NCI-H2081 (cell line): ENCODE measurements around the gene TP53I13.

ENCODE experiments used
- DNase-seq, 2 experiments: peaks; one replicate each; lab custom pipeline; 2025; lab: John Stamatoyannopoulos, UW

Gene TP53I13

GRCh38 chr17:29567554-29568330, 759 bp upstream of the TP53I13 start:
- DNase-seq, result peak in 1 of 2 experiments; percentile 22

GRCh38 chr17:29569245-29569950, 897 bp downstream of the TP53I13 start:
- DNase-seq, result no peak

- no peak for DNase-seq
These were observed 2.0 kb downstream of the TP53I13 start for GRCh38 chr17:29570521-29570920.

- DNase-seq, result no peak
These were observed 3.0 kb downstream of the TP53I13 start for GRCh38 chr17:29571486-29571882.

GRCh38 chr17:29571883-29572681, 3.6 kb downstream of the TP53I13 start:
- DNase-seq, result no peak

- DNase-seq, result no peak
These were observed 4.4 kb downstream of the TP53I13 start for GRCh38 chr17:29572691-29573557.

- DNase-seq, result no peak
These were observed 5.0 kb downstream of the TP53I13 start for GRCh38 chr17:29573558-29573869.

GRCh38 chr17:29573871-29574731, 5.6 kb downstream of the TP53I13 start:
- no peak for DNase-seq

GRCh38 chr17:29574732-29575510, 6.4 kb downstream of the TP53I13 start:
- DNase-seq, result no peak

- DNase-seq, result no peak
These were observed 7.2 kb downstream of the TP53I13 start for GRCh38 chr17:29575511-29576213.

- no peak for DNase-seq
These were observed 7.9 kb downstream of the TP53I13 start for GRCh38 chr17:29576214-29577000.

- no peak for DNase-seq
These were observed 8.5 kb downstream of the TP53I13 start for GRCh38 chr17:29577001-29577370.

- no peak for DNase-seq
These were observed 9.1 kb downstream of the TP53I13 start for GRCh38 chr17:29577385-29578211.

GRCh38 chr17:29578626-29579485, 10.4 kb downstream of the TP53I13 start:
- no peak for DNase-seq

- DNase-seq, result peak; percentile 69 to 80
These were observed 11.6 kb downstream of the TP53I13 start for GRCh38 chr17:29579866-29580771.
